Measurements from ENCODE around the gene ETHE1. TPM values are rescaled to one million over a fixed set of nuclear protein-coding genes. Genes with fewer than 3 reads are reported as not detected.

ETHE1 gene
- total and polyA plus RNA-seq, 2 of the 8 experiments (the other 6 are each of a cell fraction or from before 2014, with no cell fraction given): 19.9 to 96.0 TPM

DNA sequence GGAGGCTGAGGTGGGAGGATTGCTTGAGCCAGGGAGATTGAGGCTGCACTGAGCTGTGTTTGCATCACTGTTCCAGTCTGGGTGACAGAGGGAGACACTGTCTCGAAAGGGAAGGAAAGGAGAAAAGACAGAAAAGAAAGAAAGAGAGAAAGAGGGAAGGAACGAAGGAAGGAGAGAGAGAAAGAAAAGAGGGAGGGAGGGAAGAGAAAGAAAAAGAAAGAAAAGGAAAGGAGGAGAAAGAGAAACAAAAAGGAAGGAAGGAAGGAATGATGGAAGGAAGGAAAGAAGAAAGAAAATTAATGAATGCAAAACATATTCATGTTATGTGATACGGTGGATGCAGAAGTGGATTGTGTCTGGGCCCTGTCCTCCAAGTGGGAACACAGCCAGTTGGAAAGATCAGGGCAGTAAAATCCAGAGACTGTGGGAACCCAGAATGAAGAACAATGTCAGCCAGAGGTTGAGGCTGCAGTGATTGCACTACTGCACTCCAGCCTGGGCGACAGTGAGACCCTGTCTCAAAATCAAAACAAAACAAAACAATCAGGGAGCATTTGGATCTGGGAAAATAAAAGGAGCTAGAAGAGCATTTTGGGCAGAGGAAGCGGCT lies 28.7 kb downstream of the ETHE1 start:
- DNase-seq (ENCODE audit: low read depth in 1 of 2, low spot score in 2 of 2): no peak
- H2BK15ac ChIP-seq (ENCODE audit: low read length): no peak overlapping the region
- FAIRE-seq: no peak
- H2AFZ ChIP-seq (ENCODE audit: low read length): no peak overlapping the region
- no peak overlapping the region for H3K14ac ChIP-seq (ENCODE audit: insufficient read length)
- no peak overlapping the region for H2AK5ac ChIP-seq (ENCODE audit: low read depth, low read length)
- no peak overlapping the region for H3K18ac ChIP-seq (ENCODE audit: extremely low read depth, low read length)
- no peak overlapping the region for H4K5ac ChIP-seq (ENCODE audit: insufficient read length, low read depth, low read length)
- no peak overlapping the region for H4K91ac ChIP-seq (replicated peaks; ENCODE audit: insufficient read length, low read length)
- H3K23ac ChIP-seq (ENCODE audit: insufficient read length): no peak overlapping the region
- ChIA-PET CTCF (ENCODE audit: partially characterized antibody) (interaction anchor here (0.6 to 4.3 kb wide), 9 partner anchors 18 to 222 kb away, joined by 3 to 19 read pairs (median 4); no protein-coding TSS in a partner anchor), POLR2A (ENCODE audit: partially characterized antibody) (interaction anchor here (1.2 kb wide), 1 partner anchor 26 kb away, joined by 3 read pairs; no protein-coding TSS in a partner anchor)
- 87% methylated on average over 5 of the region's 5 CpGs; no CpG with 5 or more reads in 1 of the 2 experiments for WGBS, 2 experiments (ENCODE audit: extremely low coverage in 1 of 2, insufficient coverage in 1 of 2, insufficient read length in 1 of 2, insufficient replicate concordance in 2 of 2, low coverage in 1 of 2, low lambda C conversion rate in 2 of 2, missing lambda C conversion rate in 1 of 2)
- H2BK5ac ChIP-seq (ENCODE audit: low read depth, low read length): no peak overlapping the region
- H3K9me3 ChIP-seq (ENCODE audit: insufficient read depth in 2 of 2, low read depth in 1 of 2, low read length in 1 of 2): no peaks in the 10 kb centered on the region
- no peak overlapping the region for H4K8ac ChIP-seq (ENCODE audit: extremely low read depth, insufficient read depth, low read length)
- peaks cover 7% of the 10 kb centered on the region; the same call in 1 of the 2 replicates for H3K23me2 ChIP-seq (ENCODE audit: low read depth, low read length)
- peaks cover 0 to 8% (median 2%) of the 10 kb centered on the region in 4 experiments; a peak in 3 of 8 replicates for H3K36me3 ChIP-seq (ENCODE audit: control insufficient read depth in 2 of 4, insufficient read depth in 4 of 4, low read length in 3 of 4)
- H3K56ac ChIP-seq (replicated peaks; ENCODE audit: insufficient read length, low read depth, low read length): no peak overlapping the region
- H3K4me3 ChIP-seq (ENCODE audit: extremely low read depth in 1 of 4, insufficient read depth in 2 of 4, low read depth in 3 of 4, low read length in 4 of 4): no peak overlapping the region
- H2BK120ac ChIP-seq (replicated peaks; ENCODE audit: low read depth, low read length): no peak overlapping the region
- H3K27ac ChIP-seq (ENCODE audit: low read depth, low read length): no peak overlapping the region
- no peak overlapping the region for H3K9ac ChIP-seq (replicated peaks in 1 of 4; ENCODE audit: extremely low read depth in 1 of 4, low read depth in 3 of 4, low read length in 3 of 4)
- H3K4me1 ChIP-seq (replicated peaks in 1 of 4; ENCODE audit: control insufficient read depth in 3 of 4, insufficient read depth in 4 of 4, low read length in 3 of 4): peaks cover 0 to 4% (median 0%) of the 10 kb centered on the region in 4 experiments; a peak in 1 of 7 replicates
- no peak overlapping the region for H2BK12ac ChIP-seq (ENCODE audit: low read depth, low read length)
- no peak overlapping the region for H3K4me2 ChIP-seq (ENCODE audit: insufficient read depth in 1 of 2, low read depth in 2 of 2, low read length in 2 of 2)
- peaks cover 0 to 2% of the 10 kb centered on the region in 2 experiments for H4K20me1 ChIP-seq (replicated peaks in 1 of 2; ENCODE audit: control insufficient read depth in 1 of 2, insufficient read depth in 2 of 2, low read length in 2 of 2)
- H3K79me1 ChIP-seq (ENCODE audit: low read depth, low read length): no peaks in the 10 kb centered on the region
- H2BK20ac ChIP-seq (ENCODE audit: low read length): no peak overlapping the region
- no peak overlapping the region for H3K4ac ChIP-seq (replicated peaks; ENCODE audit: insufficient read length, low read depth, low read length)
- peaks cover 2 to 11% (median 9%) of the 10 kb centered on the region in 4 experiments for H3K27me3 ChIP-seq (replicated peaks in 1 of 4; ENCODE audit: control insufficient read depth in 3 of 4, extremely low read depth in 1 of 4, insufficient read depth in 3 of 4, low read length in 3 of 4)
- H3K79me2 ChIP-seq (ENCODE audit: control insufficient read depth in 1 of 2, insufficient read depth in 2 of 2, low read length in 2 of 2): no peaks in the 10 kb centered on the region
- TF ChIP-seq, protein P1, sequence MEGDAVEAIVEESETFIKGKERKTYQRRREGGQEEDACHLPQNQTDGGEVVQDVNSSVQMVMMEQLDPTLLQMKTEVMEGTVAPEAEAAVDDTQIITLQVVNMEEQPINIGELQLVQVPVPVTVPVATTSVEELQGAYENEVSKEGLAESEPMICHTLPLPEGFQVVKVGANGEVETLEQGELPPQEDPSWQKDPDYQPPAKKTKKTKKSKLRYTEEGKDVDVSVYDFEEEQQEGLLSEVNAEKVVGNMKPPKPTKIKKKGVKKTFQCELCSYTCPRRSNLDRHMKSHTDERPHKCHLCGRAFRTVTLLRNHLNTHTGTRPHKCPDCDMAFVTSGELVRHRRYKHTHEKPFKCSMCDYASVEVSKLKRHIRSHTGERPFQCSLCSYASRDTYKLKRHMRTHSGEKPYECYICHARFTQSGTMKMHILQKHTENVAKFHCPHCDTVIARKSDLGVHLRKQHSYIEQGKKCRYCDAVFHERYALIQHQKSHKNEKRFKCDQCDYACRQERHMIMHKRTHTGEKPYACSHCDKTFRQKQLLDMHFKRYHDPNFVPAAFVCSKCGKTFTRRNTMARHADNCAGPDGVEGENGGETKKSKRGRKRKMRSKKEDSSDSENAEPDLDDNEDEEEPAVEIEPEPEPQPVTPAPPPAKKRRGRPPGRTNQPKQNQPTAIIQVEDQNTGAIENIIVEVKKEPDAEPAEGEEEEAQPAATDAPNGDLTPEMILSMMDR (IDR thresholded peaks at IDR 0.05; ENCODE audit: control extremely low read depth in 1 of 3, insufficient read depth in 1 of 3, low read depth in 1 of 3, low read length in 3 of 3): no peak
- no peak for TF ChIP-seq JUN (IDR thresholded peaks at IDR 0.05; ENCODE audit: low read depth, low read length)
- TF ChIP-seq TCF12 (IDR thresholded peaks at IDR 0.05; ENCODE audit: low read depth, low read length): no peak
- no peak for TF ChIP-seq CEBPB (IDR thresholded peaks at IDR 0.05; ENCODE audit: low read depth, low read length)

All from H1 (cell line).